Measurements from ENCODE around the gene LINC00305.

The LINC00305 gene

DNA sequence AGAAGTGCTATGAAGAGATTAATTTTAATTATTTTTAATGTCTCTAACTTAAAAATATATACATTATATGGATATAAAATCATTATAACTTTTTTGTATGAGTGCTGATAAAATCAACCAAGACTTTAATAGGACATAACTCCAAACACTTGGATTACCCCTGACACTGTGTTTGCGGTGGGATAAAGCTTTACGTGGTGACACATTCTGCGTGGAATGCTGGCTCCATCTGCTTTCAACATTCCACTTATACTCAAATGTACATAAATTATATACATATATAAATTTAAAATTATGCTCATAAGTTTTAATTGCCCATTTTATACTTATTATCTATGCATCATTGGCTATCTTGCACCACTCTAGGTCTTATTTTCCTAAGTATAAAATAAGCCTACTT, 30.5 kb downstream of the LINC00305 start:
- DNase-seq (ENCODE audit: low read depth): no peak
- TF ChIP-seq, protein P1, sequence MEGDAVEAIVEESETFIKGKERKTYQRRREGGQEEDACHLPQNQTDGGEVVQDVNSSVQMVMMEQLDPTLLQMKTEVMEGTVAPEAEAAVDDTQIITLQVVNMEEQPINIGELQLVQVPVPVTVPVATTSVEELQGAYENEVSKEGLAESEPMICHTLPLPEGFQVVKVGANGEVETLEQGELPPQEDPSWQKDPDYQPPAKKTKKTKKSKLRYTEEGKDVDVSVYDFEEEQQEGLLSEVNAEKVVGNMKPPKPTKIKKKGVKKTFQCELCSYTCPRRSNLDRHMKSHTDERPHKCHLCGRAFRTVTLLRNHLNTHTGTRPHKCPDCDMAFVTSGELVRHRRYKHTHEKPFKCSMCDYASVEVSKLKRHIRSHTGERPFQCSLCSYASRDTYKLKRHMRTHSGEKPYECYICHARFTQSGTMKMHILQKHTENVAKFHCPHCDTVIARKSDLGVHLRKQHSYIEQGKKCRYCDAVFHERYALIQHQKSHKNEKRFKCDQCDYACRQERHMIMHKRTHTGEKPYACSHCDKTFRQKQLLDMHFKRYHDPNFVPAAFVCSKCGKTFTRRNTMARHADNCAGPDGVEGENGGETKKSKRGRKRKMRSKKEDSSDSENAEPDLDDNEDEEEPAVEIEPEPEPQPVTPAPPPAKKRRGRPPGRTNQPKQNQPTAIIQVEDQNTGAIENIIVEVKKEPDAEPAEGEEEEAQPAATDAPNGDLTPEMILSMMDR (conservative IDR thresholded peaks at IDR 0.05; ENCODE audit: low read depth, low read length): no peak
- H3K4me3 ChIP-seq (ENCODE audit: low read depth, low read length): no peak overlapping the region

DNA sequence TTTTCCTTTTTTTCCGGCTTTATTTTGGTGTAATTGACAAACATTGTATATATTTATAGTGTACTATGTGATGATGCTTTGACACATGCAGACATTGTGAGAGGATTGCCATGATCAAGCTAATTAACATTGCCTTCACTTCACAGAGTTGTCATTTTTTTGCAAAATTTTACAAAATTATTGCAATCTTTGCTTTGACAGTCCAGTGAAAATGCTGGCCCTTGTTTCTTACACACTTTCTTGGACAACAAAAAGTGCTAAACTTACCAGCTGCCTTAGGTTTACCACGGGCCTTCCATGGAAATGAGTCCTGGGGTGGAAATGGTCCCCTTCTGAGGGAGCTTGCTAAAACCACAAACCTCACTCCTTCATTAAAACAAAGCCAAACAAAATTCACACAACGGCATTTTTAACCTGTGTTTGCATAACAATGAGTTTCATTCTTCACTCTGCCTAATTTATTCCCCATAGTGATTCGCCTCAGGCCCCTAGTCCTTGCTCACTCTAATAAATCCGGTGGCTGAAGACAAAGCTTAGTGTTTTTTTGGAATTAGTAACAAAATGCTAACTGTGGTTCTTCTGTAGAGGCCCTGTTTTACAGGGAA, 32.2 kb downstream of the LINC00305 start:
- no peak overlapping the region for H3K4me3 ChIP-seq (ENCODE audit: low read depth, low read length)
- TF ChIP-seq, protein P1 (conservative IDR thresholded peaks at IDR 0.05; ENCODE audit: low read depth, low read length): no peak
- DNase-seq (ENCODE audit: low read depth): no peak

DNA sequence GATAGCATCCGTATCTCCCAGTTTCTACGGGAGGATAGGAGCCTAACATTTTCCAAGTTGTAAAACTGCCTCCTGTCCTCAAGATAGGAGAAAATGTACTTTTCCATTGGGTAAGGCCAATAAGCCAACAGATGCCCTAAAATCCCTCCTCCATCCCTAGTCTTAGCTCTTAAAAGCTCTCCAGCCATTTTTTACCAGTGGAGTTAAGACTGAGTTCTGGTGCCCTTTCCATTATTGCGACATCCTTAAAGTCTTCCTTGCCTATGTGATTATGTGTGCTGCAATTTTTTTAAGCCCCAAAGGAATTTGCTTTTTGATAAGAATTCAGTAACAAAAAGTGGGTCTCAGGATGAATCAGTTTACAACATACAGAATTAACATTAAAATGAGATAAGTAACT, 33.0 kb downstream of the LINC00305 start:
- peak; percentile 66 for DNase-seq (ENCODE audit: low read depth)
- no peak overlapping the region for H3K4me3 ChIP-seq (ENCODE audit: low read depth, low read length)
- TF ChIP-seq, protein P1 (conservative IDR thresholded peaks at IDR 0.05; ENCODE audit: low read depth, low read length): no peak

DNA sequence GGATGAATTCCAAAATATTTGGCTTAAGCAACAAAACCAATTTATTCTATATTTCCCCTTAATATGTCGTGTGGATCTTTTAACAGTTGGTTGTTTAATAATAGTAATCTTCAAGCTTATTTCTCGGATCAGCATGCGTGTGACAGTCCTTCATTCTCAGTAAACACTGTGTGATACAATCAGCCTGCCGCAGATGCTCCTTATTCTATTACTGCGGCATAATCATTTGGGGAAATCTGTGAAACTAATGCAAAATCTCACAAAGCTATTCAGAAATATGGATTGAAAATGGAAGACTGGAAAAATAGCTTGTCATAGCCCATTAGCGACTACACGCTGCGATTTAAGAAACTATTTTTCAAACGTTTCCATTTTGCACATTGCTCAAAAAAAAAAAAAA, 36.9 kb downstream of the LINC00305 start:
- TF ChIP-seq, protein P1 (conservative IDR thresholded peaks at IDR 0.05; ENCODE audit: low read depth, low read length): no peak
- no peak overlapping the region for H3K4me3 ChIP-seq (ENCODE audit: low read depth, low read length)
- no peak for DNase-seq (ENCODE audit: low read depth)

DNA sequence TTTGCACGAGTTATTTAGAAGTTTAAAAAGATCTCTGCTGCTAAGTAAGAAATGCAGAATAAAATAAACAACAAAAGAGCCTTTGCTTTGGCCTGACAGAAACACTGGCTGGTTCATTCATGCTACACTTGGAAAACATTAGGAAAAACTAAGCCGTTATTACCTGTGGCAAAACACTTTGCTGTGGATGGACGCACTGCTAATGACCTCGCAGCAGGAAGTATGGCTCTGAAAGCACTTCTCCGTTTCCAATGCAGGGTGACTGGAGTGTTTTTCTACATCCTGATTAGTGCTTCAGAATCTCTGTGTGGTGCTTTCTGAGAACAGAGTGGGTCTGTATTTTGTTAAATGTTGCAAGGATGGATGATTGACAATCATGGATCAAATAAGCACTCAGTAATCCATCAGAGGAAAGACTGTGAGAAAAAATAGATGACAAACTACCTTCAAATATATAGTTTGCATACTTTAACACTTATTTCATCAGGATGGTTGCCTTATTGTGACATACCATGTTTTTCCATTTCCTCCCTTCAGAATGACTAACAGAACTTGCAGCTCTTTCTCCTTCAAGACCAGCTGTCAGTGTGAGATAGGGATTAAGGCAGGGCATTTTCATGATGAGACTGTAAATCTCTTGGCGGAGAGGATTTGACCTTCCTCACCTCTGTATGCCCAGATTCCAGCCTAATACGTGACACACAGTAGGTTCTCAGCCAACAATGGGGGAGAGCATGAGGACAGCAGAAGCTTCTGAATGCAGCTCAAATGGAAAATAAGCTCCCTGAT, 38.0 kb downstream of the LINC00305 start:
- peak; percentile 90 for DNase-seq (ENCODE audit: low read depth)
- TF ChIP-seq, protein P1 (conservative IDR thresholded peaks at IDR 0.05; ENCODE audit: low read depth, low read length): no peak
- no peak overlapping the region for H3K4me3 ChIP-seq (ENCODE audit: low read depth, low read length)

DNA sequence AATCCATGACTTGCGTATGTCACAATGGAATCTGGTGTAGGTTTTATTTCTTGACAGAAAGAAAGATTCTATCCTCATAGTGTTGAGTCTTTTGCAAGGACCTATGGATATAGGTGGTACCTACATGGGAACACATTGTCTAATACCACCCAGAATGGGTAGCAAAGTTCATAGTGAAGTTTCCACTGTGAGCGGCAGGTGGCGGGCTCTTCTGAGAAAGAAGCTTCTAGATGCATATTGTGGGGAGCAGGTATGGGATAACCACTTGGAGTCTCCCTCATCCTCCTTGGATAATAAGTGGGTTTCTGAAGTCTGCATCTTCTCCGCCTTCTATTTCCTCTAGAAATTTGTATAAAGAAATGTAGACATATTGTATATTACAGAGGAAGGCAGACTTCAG, 44.9 kb downstream of the LINC00305 start:
- TF ChIP-seq, protein P1 (conservative IDR thresholded peaks at IDR 0.05; ENCODE audit: low read depth, low read length): peak; percentile 21
- peak; percentile 4 for DNase-seq (ENCODE audit: low read depth)
- no peak overlapping the region for H3K4me3 ChIP-seq (ENCODE audit: low read depth, low read length)

All from choroid plexus epithelial cell (primary cell).